Measurements from ENCODE around the gene KIF26B.

KIF26B gene

DNA sequence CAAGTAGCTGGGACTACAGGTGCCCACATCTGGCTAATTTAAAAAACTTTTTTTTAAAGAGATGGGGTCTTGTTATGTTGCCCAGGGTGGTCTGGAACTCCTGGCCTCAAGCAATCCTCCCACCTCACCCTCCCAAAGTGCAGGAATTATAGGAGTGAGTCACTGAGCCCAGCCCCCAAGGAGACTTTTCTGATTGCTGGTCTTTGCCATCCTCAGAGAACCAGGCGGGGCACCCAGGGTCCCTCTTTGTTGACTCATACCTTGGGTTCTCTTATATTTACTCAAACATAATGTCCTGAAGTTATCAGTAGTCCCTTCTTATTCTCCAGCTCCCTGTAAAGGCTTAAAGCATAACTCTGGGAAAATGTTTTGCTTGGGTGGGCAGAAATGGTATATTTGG, 51.1 kb downstream of the KIF26B start:
- FAIRE-seq (no peak), DNase-seq (ENCODE audit: insufficient read length, low spot score) (no peak)

DNA sequence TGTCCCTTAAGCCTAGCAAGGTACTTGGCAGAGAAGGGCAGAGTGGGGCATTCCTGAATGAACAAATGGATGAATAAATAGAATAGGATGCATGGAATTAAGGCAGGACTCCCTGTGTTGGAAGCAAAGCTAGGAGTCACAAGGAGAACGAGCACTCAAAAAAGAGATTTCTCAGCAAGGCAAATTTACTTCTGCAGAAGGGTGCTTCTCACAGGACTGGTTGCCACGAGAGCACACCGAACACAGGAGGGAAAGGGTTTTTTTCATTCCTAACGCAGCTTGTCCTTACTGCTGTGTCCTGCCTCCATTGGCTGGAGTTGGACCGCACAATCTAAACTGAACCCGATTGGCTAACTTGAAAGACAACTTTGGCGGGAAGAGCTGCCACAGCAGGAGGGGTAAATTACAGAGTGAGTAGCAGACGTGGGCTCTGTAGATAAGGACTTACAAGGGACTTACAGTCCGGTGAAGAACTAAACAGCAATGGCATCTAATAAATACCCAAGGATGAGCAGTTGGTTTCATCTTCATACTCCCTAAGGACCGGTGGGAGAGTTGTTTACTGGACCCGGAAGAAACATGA, 52.4 kb downstream of the KIF26B start:
- FAIRE-seq (no peak), DNase-seq (ENCODE audit: insufficient read length, low spot score) (no peak)

DNA sequence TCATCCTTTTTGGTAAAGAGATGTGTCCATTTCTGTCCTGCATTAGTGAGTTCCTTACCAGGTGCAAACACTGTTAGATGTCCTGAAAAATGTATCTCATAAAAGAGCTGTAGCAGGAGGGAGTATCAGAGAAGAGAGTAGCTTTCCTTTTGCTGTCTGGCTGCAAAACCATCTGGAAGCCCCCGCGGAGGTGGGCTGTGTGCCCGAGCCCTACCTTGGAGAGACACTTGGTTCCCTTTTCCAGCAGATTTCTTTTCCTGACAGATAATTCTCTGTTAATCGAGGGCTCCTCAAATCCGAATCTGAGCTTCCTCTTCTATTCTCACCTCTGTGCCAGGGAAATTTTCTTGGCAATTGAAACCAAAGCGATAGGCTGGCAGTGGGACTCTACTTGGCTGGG, 53.0 kb downstream of the KIF26B start:
- FAIRE-seq = no peak
- no peak for DNase-seq (ENCODE audit: insufficient read length, low spot score)

DNA sequence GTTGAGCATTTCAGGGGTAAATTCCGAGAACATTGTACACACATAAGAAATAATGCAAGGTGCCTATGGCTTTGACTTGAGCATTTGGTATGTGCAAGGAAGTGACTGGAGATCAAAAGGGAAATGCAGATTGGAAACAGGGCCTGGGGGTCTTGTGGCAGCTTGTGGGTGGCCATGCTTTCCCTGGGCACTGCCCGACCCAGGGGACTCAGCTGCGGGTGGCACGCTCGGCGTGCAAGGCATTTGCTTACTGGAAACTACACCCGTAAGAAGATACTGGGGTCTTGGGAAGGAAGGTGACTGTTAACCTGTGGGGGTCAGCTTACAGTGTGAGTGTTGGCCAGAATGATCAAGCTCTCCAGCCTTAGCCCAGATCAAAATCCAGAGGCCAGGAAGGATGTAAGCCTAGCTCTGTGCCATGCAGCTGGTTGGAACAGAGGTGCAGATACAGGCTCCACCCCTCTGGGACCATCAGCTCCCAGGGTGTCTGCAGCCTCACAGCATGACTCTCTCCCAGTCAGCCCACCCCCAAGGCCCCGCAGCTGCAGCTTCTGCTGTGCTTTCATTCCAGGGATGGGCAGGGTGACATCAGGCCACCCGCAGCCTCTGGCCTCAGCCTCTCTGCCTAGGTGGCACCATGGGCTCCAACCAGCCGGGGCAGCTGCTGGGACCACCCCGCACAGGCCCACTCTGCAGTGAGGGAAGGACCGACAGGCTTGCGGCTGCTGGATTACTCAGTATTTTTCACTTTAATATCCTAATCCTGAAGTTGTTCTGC, 55.1 kb downstream of the KIF26B start:
- DNase-seq (ENCODE audit: insufficient read length, low spot score) = no peak
- no peak for FAIRE-seq

DNA sequence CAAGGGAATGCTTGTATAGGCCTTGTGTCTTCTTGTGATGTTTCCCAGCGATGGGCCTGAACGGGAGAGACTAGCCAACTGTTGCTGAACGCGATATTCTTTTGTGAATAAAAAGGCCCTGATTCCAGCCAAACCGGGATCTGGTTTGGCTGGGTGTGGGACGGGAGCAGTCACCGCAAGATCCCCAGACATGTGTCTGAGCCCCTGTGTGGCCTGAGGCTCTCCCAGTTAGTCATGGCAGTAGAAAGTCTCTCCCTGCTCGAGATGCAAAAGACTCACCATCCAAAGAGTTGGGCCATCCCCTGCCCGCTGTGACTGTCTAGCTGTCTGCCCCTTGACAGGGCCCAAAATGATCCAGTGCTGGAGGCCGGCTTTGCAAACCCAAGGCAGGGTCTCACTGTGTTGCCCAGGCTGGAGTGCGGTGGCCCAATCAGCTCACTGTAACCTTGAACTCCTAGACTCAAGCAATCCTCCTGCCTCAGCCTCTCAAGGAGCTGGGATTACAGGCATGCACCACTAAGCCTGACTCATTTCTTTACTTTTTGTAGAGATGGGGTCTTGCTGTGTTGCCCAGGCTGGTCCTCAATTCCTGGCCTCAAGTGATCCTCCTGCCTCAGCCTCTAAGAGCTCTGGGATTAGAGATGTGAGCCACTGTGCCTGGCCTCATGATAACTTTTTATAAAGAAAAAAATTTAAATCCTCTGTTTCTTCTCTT, 56.4 kb downstream of the KIF26B start:
- no peak for DNase-seq (ENCODE audit: insufficient read length, low spot score)
- no peak for FAIRE-seq

DNA sequence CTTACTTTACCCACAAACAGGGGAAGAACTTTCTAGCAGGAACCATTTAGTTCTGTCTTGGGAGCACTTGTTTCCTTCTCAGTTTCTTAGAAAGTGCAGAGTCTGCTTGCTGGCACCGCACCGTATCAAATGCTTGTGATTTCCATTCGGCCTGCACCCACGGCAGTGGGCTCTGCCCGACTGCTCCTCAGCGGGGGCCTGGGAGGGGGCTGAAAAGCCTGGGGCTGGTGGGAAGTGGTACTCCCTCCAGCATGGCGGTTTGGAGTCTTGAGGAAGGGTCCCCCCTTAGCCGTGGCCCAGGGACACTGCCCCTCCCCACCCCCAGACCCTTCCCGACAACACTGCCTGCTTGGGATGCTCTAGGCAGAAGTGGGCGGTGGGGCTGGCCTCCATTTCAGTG, 57.0 kb downstream of the KIF26B start:
- no peak for DNase-seq (ENCODE audit: insufficient read length, low spot score)
- no peak for FAIRE-seq

DNA sequence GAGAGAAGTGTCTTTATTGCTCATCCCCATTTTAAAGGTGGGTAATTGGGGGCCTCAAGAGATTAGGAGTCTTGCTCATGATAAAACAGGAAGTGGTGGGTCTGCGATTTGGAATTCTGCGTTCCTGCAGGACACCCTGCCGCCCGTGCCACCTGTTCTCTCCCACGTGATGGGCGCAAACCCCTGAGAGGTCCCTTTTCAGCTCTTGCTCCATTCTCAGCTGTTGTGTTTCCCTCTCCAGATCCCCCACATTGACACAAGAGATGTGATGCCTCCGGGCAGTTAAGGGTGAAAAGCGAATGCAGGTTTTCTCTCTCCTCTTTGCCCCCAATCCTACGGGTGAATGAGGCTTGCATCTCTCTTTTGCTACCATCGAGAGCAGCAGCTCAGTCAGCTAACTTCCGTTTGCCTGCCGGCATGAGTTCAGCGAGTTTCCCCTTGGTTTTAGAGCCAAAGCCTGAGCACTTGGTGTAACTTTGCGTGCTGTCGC, 57.5 kb downstream of the KIF26B start:
- DNase-seq (ENCODE audit: insufficient read length, low spot score) (no peak), FAIRE-seq (no peak)

DNA sequence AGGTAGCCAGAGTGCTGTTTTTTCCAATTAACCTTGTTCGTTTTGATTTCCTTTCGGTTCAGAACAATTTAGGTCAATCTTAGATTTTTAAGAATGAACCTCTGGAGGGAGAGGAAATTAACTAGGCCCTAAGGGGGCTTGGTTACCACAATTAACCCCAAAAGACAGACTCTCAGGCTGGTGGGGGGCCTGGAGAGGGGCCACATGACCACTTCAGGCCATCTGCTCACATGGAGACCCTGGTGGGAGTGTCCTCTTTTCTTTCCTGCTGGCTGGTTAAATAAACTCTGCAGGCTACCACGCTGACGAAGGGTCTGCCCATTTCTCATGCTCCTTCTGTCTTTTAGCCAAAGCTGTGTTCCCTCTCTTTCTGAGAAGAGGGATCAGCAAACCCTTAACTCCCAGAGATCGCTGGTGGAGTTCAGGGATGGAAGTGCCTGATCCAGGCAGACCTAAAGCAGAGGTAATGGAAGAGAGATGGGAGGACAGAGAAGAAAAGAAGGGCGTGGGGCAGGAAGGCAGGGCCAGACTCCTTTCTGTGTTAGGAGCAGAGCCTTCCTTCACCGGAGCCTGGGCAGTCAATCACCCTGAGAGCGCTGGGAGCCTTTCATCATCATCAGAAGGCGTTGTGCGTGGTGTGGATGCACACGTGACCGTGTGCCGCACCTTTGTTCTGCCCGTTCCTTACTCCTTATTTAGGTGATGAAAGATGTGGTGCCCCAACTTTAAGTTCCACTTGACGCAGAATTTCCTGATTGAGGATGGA, 58.5 kb downstream of the KIF26B start:
- FAIRE-seq = no peak
- no peak for DNase-seq (ENCODE audit: insufficient read length, low spot score)

DNA sequence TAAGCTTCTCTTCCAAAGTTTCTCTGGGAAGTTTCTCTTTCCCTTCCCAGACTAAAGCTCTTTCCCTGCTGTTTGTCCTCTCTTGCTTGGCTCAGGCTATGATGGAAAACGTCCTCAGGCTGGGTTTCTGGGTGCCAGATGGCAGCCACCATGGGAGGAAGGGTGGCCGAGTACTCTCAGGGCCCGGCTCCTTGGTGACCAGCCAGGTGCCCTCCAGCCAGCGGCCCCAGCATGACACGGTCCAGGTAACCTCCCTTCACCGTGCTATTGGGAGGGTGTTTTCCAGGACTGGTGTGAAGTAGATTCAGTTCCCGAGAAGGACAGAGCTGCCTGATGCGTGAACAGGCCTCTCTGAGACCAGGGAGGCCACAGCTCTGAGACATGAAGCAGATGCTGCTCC, 60.3 kb downstream of the KIF26B start:
- no peak for FAIRE-seq
- DNase-seq (ENCODE audit: insufficient read length, low spot score) = no peak

DNA sequence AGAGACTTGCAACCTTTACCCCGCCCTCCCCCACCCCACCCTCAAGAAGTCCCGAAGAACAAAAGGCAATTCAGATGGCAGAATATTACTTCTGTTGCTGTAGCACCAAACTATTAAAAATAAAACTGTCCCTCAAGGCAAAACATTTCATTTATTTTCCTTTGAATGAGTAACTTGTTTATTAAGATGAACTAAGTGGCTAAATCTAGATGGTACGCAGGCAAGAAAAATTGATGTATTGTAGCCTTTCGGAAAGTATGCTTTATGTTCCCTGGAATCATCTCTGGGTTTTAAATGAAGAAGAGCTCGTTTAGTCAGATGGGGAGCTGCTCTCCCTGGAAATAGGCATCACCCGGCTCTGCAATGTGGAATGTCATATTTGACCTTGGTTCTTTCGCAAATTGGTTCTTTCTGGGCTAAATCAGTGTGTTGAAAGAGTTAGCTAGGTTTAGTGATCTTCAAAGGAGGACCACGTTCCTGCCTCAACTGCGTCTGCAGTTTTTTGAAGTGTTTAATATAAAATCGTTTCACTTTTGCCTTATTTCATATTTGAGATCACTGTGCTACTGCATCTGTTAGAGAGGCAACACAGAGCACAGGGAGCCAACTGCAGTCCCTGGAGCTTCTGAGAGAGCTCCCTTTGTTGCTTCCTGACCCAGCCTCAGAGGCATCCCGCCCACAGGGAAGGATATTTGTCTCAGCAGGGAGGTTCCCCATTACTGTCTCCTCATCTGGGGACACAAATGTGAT, 61.8 kb downstream of the KIF26B start:
- FAIRE-seq (no peak), DNase-seq (ENCODE audit: insufficient read length, low spot score) (no peak)

DNA sequence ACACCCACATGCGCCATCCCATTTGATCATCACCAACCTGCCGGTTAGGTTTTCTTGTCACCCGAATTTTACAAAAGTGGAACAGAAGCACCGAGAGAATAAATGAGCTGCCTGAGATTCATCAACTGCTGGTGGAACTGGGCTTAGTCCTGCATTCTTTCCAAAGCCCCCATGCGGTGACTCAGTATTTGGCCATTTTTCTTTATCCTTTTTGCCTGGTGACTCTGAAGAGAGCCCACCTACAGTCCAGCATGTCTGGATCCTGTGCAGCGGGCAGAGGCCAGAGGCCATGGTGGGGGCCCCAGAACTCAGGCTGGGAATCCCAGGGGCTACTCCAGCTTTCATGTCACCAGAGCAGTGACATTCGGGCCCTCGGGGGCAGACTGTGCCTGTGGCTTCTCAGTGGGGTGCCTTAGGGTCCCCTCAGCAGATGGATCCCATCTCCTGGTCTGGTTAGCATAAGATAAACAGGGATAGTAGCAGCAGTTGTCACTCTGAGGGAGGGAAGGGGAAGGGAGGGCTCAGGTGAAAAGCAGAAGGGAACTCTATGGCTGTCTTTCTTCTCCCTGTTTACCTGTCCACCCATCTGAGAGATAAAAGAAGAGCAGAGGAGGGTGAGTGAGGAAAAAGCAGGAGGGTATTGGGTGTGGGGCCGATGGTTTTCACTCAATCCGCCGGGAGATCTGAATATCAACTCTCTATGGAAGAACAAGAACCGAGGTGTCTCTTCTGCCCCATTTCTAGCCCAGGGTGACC, 63.2 kb downstream of the KIF26B start:
- DNase-seq (ENCODE audit: insufficient read length, low spot score) = no peak
- FAIRE-seq = no peak

DNA sequence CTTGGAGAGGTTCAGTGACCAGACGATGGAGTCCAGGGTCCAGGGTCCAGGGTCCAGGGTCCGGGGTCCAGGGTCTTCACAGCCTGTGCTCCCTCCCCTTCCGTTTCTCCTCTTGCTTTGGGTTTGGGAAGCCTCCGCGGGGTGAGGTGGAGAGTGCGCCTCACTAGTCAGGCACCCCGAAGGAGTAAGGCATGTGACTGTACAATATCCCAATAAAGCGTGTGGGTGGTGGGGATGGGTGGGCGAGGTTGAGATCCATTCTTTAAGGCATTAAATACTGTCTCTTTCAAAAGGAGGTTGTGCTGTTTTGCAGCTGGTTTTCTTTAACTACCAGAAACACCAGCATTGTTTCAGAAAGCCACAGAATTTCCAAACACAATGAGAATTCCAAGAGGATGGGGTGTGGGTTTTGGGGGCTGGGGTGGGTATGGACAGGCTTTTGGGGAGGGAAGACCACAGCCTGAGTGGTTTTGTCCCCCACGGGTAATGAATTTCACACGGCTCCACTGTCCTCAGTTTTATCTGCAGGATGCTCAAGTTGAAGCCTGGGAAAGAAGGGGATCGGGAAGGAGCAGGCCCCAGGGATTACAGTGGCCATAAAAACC, 65.7 kb downstream of the KIF26B start:
- no peak for FAIRE-seq
- DNase-seq (ENCODE audit: insufficient read length, low spot score) = no peak

DNA sequence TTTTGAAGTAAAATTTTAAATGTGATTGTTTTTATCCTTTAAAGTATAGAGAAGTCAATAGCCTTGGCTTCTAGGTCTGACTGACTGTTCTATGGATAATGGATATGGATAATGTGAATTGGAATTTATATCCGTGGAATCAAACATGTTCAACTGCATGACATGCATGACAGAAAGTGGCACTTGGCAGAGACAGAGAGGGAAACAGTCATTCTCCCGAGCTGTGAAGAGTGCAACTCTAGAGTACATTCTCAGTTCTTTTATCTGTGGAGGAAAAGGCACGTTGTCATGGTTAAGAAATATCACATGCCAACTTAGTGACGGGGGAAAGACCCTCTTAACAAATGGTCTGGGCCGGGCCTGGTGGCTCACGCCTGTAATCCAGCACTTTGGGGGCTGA, 67.0 kb downstream of the KIF26B start:
- no peak for DNase-seq (ENCODE audit: insufficient read length, low spot score)
- no peak for FAIRE-seq

DNA sequence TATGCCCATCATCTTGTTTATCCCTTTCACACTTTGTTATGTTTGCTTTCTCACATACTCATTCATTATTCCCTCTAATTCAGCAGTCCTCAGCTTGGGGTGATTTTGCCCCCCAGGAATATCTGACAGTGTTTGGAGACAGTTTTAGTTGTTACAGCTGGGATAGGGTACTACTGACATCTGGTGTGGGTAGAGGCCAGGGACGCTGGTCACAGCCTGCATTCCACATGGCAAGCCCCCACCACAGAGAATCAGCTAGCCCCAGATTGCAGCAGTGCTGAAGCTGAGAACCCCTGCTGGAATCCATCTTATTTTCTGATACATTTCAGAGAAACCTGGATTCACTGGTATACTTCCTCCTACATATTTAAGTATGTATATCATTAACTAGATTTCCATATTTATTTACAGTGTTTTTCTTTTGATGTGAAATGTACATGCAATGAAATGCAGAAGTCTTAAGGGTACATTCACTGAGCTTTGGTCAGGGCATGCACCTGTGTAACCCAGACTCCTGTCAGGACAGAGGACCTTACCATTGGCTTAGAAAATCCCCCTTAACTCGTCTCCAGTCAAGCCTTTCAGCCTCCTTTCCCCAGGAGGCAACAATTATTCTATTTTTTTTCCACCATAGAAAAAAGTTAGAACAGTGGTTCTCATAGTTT, 68.3 kb downstream of the KIF26B start:
- DNase-seq (ENCODE audit: insufficient read length, low spot score) (no peak), FAIRE-seq (no peak)

DNA sequence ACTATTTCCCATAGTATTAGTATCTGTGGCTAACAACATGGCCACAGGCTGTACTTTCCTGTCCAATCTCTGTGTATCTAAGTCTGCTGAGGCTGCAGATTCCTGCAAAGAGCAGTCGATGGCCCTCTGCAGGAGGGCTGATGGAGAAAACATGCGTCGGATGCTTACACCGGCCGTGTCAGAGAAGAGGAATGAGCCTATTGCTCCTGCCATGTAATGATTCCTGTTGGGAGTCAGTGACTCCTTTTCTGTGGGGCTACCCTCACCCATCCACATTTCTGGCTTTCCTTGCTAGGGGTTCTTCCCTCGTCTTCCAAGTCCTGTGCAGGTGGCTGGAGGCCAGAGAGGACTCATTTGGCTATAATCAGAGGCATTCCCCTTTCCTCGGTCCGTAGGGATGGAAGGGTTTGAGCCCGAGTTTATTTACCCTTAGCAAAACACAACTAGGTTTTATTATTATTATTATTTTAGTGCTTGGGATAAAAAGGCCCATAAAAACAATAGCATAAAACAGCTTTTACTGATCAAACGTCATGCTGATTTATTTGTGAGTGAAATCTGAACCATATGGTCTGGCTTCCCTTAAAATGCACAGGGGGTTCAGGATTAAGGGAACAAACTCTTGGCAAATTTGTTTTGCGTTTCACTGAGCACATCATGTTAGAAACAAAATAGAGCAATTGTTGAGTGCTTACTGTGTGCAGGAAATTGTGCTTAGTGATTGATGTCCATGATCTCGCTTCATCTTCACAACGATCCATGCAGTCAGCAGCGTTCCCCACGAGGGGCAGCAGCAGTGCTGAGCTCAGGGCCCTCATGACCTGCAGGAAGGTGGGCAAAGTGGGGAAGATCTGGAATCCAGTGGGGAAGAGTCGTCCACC, 70.8 kb downstream of the KIF26B start:
- FAIRE-seq (no peak), DNase-seq (ENCODE audit: insufficient read length, low spot score) (no peak)

DNA sequence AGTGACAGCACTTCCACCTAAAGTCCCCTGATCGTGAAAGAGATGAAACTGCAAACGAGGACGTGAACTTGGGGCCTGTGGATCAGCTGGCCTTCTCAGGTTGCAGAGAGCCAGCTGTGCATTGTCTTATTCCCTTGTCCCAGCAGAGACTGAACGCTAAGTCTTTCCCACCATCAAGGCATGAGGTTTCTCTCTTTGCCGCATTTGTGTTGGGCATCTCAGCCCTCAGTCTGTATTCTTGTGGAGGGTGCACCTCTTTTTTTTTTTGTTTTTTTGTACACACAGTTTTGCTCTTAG, 71.4 kb downstream of the KIF26B start:
- DNase-seq (ENCODE audit: insufficient read length, low spot score) (no peak), FAIRE-seq (no peak)

DNA sequence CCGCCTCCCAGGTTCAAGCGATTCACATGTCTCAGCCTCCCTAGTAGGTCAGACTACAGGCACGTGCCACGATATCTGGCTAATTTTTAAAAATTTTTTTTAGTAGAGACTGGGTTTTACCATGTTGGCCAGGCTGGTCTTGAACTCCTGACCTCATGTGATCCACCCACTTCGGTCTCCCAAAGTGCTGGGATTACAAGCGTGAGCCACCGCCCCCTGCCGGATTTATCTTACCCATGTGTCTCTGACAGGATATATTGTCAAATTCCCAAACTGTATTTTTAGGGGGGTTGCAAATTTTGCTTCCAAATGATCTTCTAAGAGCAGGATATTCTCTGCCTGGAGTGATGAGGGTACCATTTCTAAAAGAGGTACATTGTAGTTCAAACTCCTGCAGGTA, 74.3 kb downstream of the KIF26B start:
- DNase-seq (ENCODE audit: insufficient read length, low spot score) (no peak), FAIRE-seq (no peak)

DNA sequence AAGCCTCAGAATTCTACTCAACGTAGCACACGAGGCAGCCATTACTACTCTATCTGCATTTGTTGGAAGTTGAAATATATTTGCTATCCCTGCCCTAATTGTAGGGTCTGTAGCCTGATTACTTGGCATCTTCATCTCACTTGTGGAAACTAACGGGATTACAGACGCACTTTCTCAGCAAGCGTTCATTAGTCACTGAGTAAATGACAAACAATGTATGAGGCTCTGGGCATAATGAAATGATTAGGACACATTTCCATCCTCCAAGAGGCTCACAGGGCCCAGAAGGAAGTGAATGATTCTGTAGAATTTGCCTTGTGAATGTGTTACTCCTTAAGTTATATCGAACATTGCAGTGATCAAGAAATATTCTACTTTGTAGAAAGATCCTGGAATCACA, 78.1 kb downstream of the KIF26B start:
- DNase-seq (ENCODE audit: insufficient read length, low spot score) (no peak), FAIRE-seq (no peak)

All from GM19239 (cell line).